GM12891 (cell line): ENCODE data around the gene SDCCAG8.

Experiments
- DNase-seq: peaks from one replicate; pipeline ENCODE4 v3.0.0; 2011; ENCODE audit warnings: low spot score; ENCODE audit not compliant: insufficient read length
- FAIRE-seq: peaks from 2 replicates; lab custom pipeline; 2011; peaks lifted over from hg19 to GRCh38; lab: Jason Lieb, UNC
- PAX5 ChIP-seq: IDR thresholded peaks from 2 replicates; pipeline ENCODE4 v1.6.1; 2011; ENCODE audit warnings: low read length, moderate library complexity, mild to moderate bottlenecking; ENCODE audit not compliant: insufficient read depth, severe bottlenecking
- POLR2A ChIP-seq: IDR thresholded peaks from 2 replicates; pipeline ENCODE4 v1.6.1; 2011; ENCODE audit warnings: low read depth, low read length, control low read depth
- POLR2AphosphoS5 ChIP-seq: IDR thresholded peaks from 2 replicates; pipeline ENCODE4 v1.6.1; 2011; ENCODE audit warnings: low read depth, low read length, control low read depth
- POU2F2 ChIP-seq: IDR thresholded peaks from 2 replicates; pipeline ENCODE4 v1.6.1; 2011; ENCODE audit warnings: low read depth, mild to moderate bottlenecking, control low read depth, low read length, moderate library complexity
- SPI1 ChIP-seq: IDR thresholded peaks from 2 replicates; pipeline ENCODE4 v1.6.1; 2011; ENCODE audit warnings: low read depth, low read length, control low read depth
- TAF1 ChIP-seq: IDR thresholded peaks from 2 replicates; pipeline ENCODE4 v1.6.1; 2011; ENCODE audit warnings: low read depth, low read length, control low read depth

SDCCAG8 gene

DNA sequence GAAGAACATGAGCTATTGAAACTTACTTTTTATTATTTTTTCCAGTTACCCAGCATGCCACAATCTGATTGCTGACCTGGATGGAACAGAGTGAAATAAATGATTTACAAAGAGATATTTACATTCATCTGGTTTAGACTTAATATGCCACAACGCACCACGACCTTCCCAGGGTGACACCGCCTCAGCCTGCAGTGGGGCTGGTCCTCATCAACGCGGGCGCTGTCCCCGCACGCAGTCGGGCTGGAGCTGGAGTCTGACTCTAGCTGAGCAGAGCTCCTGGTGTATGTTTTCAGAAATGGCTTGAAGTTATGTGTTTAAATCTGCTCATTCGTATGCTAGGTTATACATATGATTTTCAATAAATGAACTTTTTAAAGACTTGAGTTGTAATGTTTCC is 243.9 kb downstream of the SDCCAG8 start:
- no peak for TF ChIP-seq SPI1
- TF ChIP-seq POLR2A = no peak
- no peak for TF ChIP-seq TAF1
- TF ChIP-seq POU2F2 = no peak
- no peak for TF ChIP-seq POLR2AphosphoS5
- TF ChIP-seq PAX5 = no peak
- FAIRE-seq (no peak), DNase-seq (no peak)

DNA sequence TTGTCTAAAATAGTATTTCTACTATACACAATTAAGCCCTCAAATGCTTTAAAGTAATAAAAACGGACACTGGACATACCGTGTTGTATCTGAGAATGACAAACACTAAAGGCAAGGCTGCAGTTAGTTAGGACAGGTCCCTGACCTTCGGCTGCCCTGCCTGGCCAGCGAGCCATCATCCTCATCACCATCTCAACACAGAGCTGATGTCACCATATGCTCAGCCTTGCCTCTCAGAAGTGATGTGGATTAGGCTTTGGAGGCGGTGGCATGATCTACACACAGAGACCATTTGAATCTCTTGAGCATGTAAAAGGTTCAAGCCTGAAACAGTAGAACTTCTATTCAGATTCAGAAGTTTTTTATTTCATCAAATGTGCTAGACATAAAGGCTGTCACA is 244.7 kb downstream of the SDCCAG8 start:
- FAIRE-seq (no peak), DNase-seq (no peak)
- TF ChIP-seq SPI1 = no peak
- no peak for TF ChIP-seq PAX5
- no peak for TF ChIP-seq POU2F2

DNA sequence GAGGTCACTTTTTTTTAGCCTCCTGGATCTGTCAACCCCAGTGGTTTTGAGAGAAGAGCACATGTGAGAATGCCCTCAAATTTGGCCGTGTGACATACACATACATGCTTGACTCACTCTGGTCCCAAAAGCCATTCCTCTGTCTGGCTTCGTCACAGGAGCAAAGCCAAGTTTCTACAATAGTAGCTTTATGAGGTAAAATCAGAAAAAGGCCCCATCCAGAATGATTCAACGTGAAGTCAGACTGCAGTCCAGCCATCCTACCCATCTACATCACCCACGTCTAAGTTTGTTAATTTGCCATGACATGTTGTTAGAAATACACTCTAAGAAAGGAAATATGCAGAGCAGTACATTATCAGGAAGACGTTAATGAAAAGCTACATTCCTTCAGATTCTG is 245.2 kb downstream of the SDCCAG8 start:
- FAIRE-seq (no peak), DNase-seq (no peak)
- TF ChIP-seq POLR2AphosphoS5 (no peak), TAF1 (no peak), SPI1 (no peak), PAX5 (no peak), POU2F2 (no peak), POLR2A (no peak)

DNA sequence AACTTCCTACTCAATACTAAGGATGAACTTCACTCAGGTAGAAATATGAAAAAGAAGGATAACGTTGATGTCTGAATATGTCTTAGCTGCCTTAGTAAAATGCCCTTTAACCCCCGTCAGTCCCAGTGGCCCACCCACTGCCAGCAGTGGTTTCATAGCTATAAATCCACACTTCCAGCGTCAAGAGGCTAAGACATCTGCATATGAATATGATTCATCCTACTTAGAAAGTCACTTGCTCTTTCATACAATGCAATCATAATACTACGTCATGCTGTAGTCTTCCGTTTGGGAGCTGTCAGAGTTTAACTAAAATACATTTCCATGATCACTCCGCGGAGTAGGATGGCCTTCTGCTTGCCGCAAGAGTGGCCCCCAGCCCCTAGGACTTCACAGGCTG is 247.3 kb downstream of the SDCCAG8 start:
- FAIRE-seq = no peak
- no peak for TF ChIP-seq TAF1
- TF ChIP-seq PAX5 = no peak
- TF ChIP-seq POLR2A = no peak
- TF ChIP-seq POLR2AphosphoS5 = no peak
- TF ChIP-seq POU2F2 = no peak
- TF ChIP-seq SPI1 = no peak
- no peak for DNase-seq

GRCh38 chr1:243505986-243506689 is 250.3 kb downstream of the SDCCAG8 start:
- FAIRE-seq = no peak
- TF ChIP-seq POLR2AphosphoS5 = no peak
- no peak for TF ChIP-seq PAX5
- TF ChIP-seq TAF1 = no peak
- TF ChIP-seq SPI1 = no peak
- no peak for TF ChIP-seq POU2F2
- TF ChIP-seq POLR2A = no peak
- no peak for DNase-seq

- DNase-seq (no peak), FAIRE-seq (no peak)
- TF ChIP-seq TAF1 = no peak
These were observed 251.3 kb downstream of the SDCCAG8 start for GRCh38 chr1:243507001-243507671.

DNA sequence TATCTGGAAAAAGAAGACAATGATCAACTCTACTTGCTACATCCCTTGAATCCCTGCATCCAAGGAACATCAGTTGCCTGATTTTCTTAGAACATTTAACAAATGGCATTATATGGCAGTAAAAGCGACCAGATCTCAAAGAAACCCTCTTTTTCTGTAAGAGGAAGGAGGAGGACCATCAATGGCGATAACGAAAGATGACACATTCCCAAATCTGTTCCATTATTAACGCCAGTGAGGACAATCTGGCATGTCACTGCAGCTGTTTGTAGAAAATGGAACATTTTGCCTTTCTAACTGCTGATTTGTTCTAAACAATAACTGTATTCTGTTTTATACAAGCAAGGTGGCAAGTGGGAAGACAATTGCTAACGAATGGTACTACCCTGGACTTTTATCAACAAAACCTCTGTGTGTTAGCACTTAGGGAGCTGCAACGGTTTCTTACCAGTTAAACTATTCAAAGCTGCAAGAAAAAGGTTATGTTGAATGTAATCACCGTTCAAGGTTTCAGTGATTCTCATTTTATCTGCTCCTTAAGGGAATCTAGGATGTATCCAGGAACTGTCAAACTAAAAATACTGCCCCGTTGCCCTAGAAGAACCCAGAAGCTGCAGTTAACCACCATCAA is 251.9 kb downstream of the SDCCAG8 start:
- no peak for TF ChIP-seq POLR2AphosphoS5
- FAIRE-seq = no peak
- no peak for DNase-seq

- TF ChIP-seq TAF1 = no peak
- no peak for TF ChIP-seq POLR2A
- TF ChIP-seq POU2F2 = no peak
- TF ChIP-seq PAX5 = no peak
- TF ChIP-seq POLR2AphosphoS5 = no peak
- TF ChIP-seq SPI1 = no peak
- no peak for DNase-seq
- no peak for FAIRE-seq
These were observed 252.5 kb downstream of the SDCCAG8 start for GRCh38 chr1:243508303-243508713.

DNA sequence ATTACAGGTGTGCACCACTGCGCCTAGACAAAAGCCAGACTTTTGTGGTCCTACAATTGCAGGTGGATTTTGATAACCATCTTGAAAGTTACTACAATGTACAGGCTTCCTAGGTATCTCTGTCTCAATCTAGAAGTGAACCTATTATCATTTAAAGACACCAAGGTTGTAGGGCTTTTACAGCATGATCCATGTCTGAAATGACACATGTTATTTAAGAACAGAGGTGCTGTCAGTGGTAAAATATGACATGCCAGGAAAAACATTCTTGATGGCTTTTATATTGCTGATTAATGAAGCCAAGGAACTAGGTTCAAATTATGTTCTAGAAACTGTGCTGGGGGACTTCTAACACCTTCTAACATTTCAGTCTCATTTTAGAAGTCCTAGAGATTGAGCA is 253.1 kb downstream of the SDCCAG8 start:
- FAIRE-seq (no peak), DNase-seq (no peak)
- no peak for TF ChIP-seq POU2F2
- no peak for TF ChIP-seq POLR2AphosphoS5
- TF ChIP-seq SPI1 = no peak
- no peak for TF ChIP-seq TAF1
- TF ChIP-seq PAX5 = no peak
- TF ChIP-seq POLR2A = no peak

GRCh38 chr1:243510928-243511327 is 255.1 kb downstream of the SDCCAG8 start:
- no peak for TF ChIP-seq TAF1
- no peak for TF ChIP-seq SPI1
- TF ChIP-seq POLR2A = no peak
- TF ChIP-seq PAX5 = no peak
- TF ChIP-seq POU2F2 = no peak
- TF ChIP-seq POLR2AphosphoS5 = no peak
- FAIRE-seq (no peak), DNase-seq (no peak)
